ENCODE results near the gene HK1.

The HK1 gene

GRCh38 chr10:69391158-69391557, 112.9 kb downstream of the HK1 start:
- no peak for DNase-seq (ENCODE audit: low spot score)
- no peak for TF ChIP-seq CTCF (IDR thresholded peaks at IDR 0.05; ENCODE audit: extremely low read depth, insufficient read depth, missing control alignments)
- in situ Hi-C loops (cut with MboI; ENCODE audit: low pct_unique_long_range_greater_than_20kb, low sequenced_read_pairs, unreplicated experiment) = loop anchor here (25.0 kb wide), 1 partner anchor 404 kb away; the partner anchor contains the start of gene KIFBP

GRCh38 chr10:69392481-69393000, 114.2 kb downstream of the HK1 start:
- peak; percentile 97 for TF ChIP-seq CTCF (IDR thresholded peaks at IDR 0.05; ENCODE audit: extremely low read depth, insufficient read depth, missing control alignments)
- peak; percentile 89 for DNase-seq (ENCODE audit: low spot score)
- in situ Hi-C loops (cut with MboI; ENCODE audit: low pct_unique_long_range_greater_than_20kb, low sequenced_read_pairs, unreplicated experiment) = loop anchor here (25.0 kb wide), 1 partner anchor 405 kb away; the partner anchor contains the start of gene KIFBP

GRCh38 chr10:69394020-69394419, 115.7 kb downstream of the HK1 start:
- no peak for DNase-seq (ENCODE audit: low spot score)
- in situ Hi-C loops (cut with MboI; ENCODE audit: low pct_unique_long_range_greater_than_20kb, low sequenced_read_pairs, unreplicated experiment) = loop anchor here (25.0 kb wide), 1 partner anchor 407 kb away; the partner anchor contains the start of gene KIFBP

GRCh38 chr10:69397972-69398371, 119.7 kb downstream of the HK1 start:
- no peak for DNase-seq (ENCODE audit: low spot score)
- in situ Hi-C loops (cut with MboI; ENCODE audit: low pct_unique_long_range_greater_than_20kb, low sequenced_read_pairs, unreplicated experiment) = loop anchor here (25.0 kb wide), 1 partner anchor 411 kb away; the partner anchor contains the start of gene KIFBP
- TF ChIP-seq CTCF (IDR thresholded peaks at IDR 0.05; ENCODE audit: extremely low read depth, insufficient read depth, missing control alignments) = no peak

More at GRCh38 chr10:69394020-69394419, 115.7 kb downstream of the HK1 start:
- no peak for TF ChIP-seq CTCF (IDR thresholded peaks at IDR 0.05; ENCODE audit: extremely low read depth, insufficient read depth, missing control alignments)

GRCh38 chr10:69398466-69398865, 120.2 kb downstream of the HK1 start:
- no peak for TF ChIP-seq CTCF (IDR thresholded peaks at IDR 0.05; ENCODE audit: extremely low read depth, insufficient read depth, missing control alignments)
- in situ Hi-C loops (cut with MboI; ENCODE audit: low pct_unique_long_range_greater_than_20kb, low sequenced_read_pairs, unreplicated experiment) = loop anchor here (25.0 kb wide), 1 partner anchor 411 kb away; the partner anchor contains the start of gene KIFBP
- DNase-seq (ENCODE audit: low spot score) = no peak

GRCh38 chr10:69400936-69401335, 122.6 kb downstream of the HK1 start:
- in situ Hi-C loops (cut with MboI; ENCODE audit: low pct_unique_long_range_greater_than_20kb, low sequenced_read_pairs, unreplicated experiment) = no loop called here
- DNase-seq (ENCODE audit: low spot score) = no peak
- TF ChIP-seq CTCF (IDR thresholded peaks at IDR 0.05; ENCODE audit: extremely low read depth, insufficient read depth, missing control alignments) = no peak
